Panc1 (cell line): ENCODE measurements around the gene LHX3.

ENCODE experiments used
- CTCF ChIP-seq: fragments of 450-650 bp; IDR thresholded peaks from 2 replicates; pipeline ENCODE4 v1.5.1; 2017; ENCODE audit warnings: mild to moderate bottlenecking
- POLR2AphosphoS5 ChIP-seq: IDR thresholded peaks from 2 replicates; pipeline ENCODE4 v1.6.1; 2012; ENCODE audit warnings: mild to moderate bottlenecking, low read depth, low read length, moderate library complexity

- TF ChIP-seq CTCF, result no peak
- TF ChIP-seq POLR2AphosphoS5, result no peak
These were observed 45.1 kb upstream of the LHX3 start for GRCh38 chr9:136249877-136250559.
